Measurements from ENCODE around the gene TBL1X. TPM values are rescaled to one million over a fixed set of nuclear protein-coding genes. Genes with fewer than 3 reads are reported as not detected.

TBL1X gene
- total and polyA plus RNA-seq, 2 of the 8 experiments (the other 6 are each of a cell fraction or from before 2014, with no cell fraction given): 13.3 to 25.6 TPM

DNA sequence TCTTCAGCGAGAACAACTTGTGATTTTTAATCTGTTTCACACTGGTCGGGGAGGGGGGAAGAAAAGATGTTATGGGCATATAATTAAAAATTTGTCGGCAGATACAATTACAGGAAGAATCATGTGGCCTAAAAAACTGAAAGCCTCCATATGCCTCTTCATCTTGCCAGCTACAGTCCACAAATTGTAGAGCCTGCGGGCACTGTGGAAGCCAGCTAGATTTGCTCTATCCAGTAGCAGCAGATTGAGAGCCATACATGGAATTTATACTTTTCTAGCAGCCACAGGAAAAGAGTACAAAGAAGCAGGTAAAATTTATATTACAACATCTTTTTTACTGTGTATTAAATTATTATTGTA, 147.3 kb downstream of the TBL1X start:
- 69% methylated on average over 4 of the region's 4 CpGs; no CpG with 5 or more reads in 1 of the 2 experiments for WGBS, 2 experiments (ENCODE audit: extremely low coverage in 1 of 2, insufficient coverage in 1 of 2, insufficient read length in 1 of 2, insufficient replicate concordance in 2 of 2, low coverage in 1 of 2, low lambda C conversion rate in 2 of 2, missing lambda C conversion rate in 1 of 2)
- no peak overlapping the region for H2BK20ac ChIP-seq (ENCODE audit: low read length)
- H2BK15ac ChIP-seq (ENCODE audit: low read length): no peak overlapping the region
- no peak overlapping the region for H3K4me2 ChIP-seq (ENCODE audit: insufficient read depth in 1 of 2, low read depth in 2 of 2, low read length in 2 of 2)
- FAIRE-seq (no peak), DNase-seq (ENCODE audit: low read depth in 1 of 2, low spot score in 2 of 2) (no peak)
- no peak overlapping the region for H3K4ac ChIP-seq (replicated peaks; ENCODE audit: insufficient read length, low read depth, low read length)
- no peak overlapping the region for H3K9ac ChIP-seq (replicated peaks in 1 of 4; ENCODE audit: extremely low read depth in 1 of 4, low read depth in 3 of 4, low read length in 3 of 4)
- no peaks in the 10 kb centered on the region for H3K36me3 ChIP-seq (ENCODE audit: control insufficient read depth in 2 of 4, insufficient read depth in 4 of 4, low read length in 3 of 4)
- no peaks in the 10 kb centered on the region for H3K27me3 ChIP-seq (replicated peaks in 1 of 4; ENCODE audit: control insufficient read depth in 3 of 4, extremely low read depth in 1 of 4, insufficient read depth in 3 of 4, low read length in 3 of 4)
- H3K9me3 ChIP-seq (ENCODE audit: insufficient read depth in 2 of 2, low read depth in 1 of 2, low read length in 1 of 2): no peaks in the 10 kb centered on the region
- H3K18ac ChIP-seq (ENCODE audit: extremely low read depth, low read length): no peak overlapping the region
- peaks cover 0 to 5% (median 1%) of the 10 kb centered on the region in 4 experiments; a peak in 4 of 7 replicates for H3K4me1 ChIP-seq (replicated peaks in 1 of 4; ENCODE audit: control insufficient read depth in 3 of 4, insufficient read depth in 4 of 4, low read length in 3 of 4)
- no peaks in the 10 kb centered on the region for H4K20me1 ChIP-seq (replicated peaks in 1 of 2; ENCODE audit: control insufficient read depth in 1 of 2, insufficient read depth in 2 of 2, low read length in 2 of 2)
- ChIA-PET POLR2A (ENCODE audit: partially characterized antibody) (no interaction called here), CTCF (ENCODE audit: partially characterized antibody) (interaction anchor here (2.9 kb wide), 1 partner anchor 8 kb away, joined by 10 read pairs; no protein-coding TSS in a partner anchor)
- no peak overlapping the region for H2BK5ac ChIP-seq (ENCODE audit: low read depth, low read length)
- H2AK5ac ChIP-seq (ENCODE audit: low read depth, low read length): no peak overlapping the region
- H4K91ac ChIP-seq (replicated peaks; ENCODE audit: insufficient read length, low read length): no peak overlapping the region
- H2AFZ ChIP-seq (ENCODE audit: low read length): no peak overlapping the region
- no peak overlapping the region for H2BK120ac ChIP-seq (replicated peaks; ENCODE audit: low read depth, low read length)
- H3K79me2 ChIP-seq (ENCODE audit: control insufficient read depth in 1 of 2, insufficient read depth in 2 of 2, low read length in 2 of 2): no peaks in the 10 kb centered on the region
- H3K56ac ChIP-seq (replicated peaks; ENCODE audit: insufficient read length, low read depth, low read length): no peak overlapping the region
- H3K23ac ChIP-seq (ENCODE audit: insufficient read length): no peak overlapping the region
- H3K27ac ChIP-seq (ENCODE audit: low read depth, low read length): no peak overlapping the region
- no peak overlapping the region for H2BK12ac ChIP-seq (ENCODE audit: low read depth, low read length)
- no peaks in the 10 kb centered on the region for H3K23me2 ChIP-seq (ENCODE audit: low read depth, low read length)
- no peak overlapping the region for H4K5ac ChIP-seq (ENCODE audit: insufficient read length, low read depth, low read length)
- H3K4me3 ChIP-seq (ENCODE audit: extremely low read depth in 1 of 4, insufficient read depth in 2 of 4, low read depth in 3 of 4, low read length in 4 of 4): no peak overlapping the region
- no peak overlapping the region for H4K8ac ChIP-seq (ENCODE audit: extremely low read depth, insufficient read depth, low read length)
- H3K14ac ChIP-seq (ENCODE audit: insufficient read length): no peak overlapping the region
- H3K79me1 ChIP-seq (ENCODE audit: low read depth, low read length): no peaks in the 10 kb centered on the region
- no peak for TF ChIP-seq CBX8 (IDR thresholded peaks at IDR 0.05; ENCODE audit: borderline replicate concordance, low read depth, low read length)
- no peak for TF ChIP-seq TAF1 (IDR thresholded peaks at IDR 0.05; ENCODE audit: low read depth, low read length)
- TF ChIP-seq MAX (IDR thresholded peaks at IDR 0.05): no peak
- no peak for TF ChIP-seq RAD21 (IDR thresholded peaks at IDR 0.05 in 1 of 2, conservative IDR thresholded peaks at IDR 0.05 in 1 of 2; ENCODE audit: low read depth in 2 of 2, low read length in 2 of 2)
- TF ChIP-seq HDAC2 (IDR thresholded peaks at IDR 0.05; ENCODE audit: borderline replicate concordance in 1 of 2, low read depth in 2 of 2, low read length in 2 of 2): no peak
- no peak for TF ChIP-seq TEAD4 (IDR thresholded peaks at IDR 0.05; ENCODE audit: low read depth, low read length)
- no peak for TF ChIP-seq CHD1 (IDR thresholded peaks at IDR 0.05; ENCODE audit: low read depth, low read length)
- no peak for TF ChIP-seq EZH2 (IDR thresholded peaks at IDR 0.05; ENCODE audit: low read depth, low read length, severe bottlenecking)
- no peak for TF ChIP-seq E2F6 (IDR thresholded peaks at IDR 0.05)
- no peak for TF ChIP-seq EGR1 (IDR thresholded peaks at IDR 0.05; ENCODE audit: borderline replicate concordance, low read depth, low read length)
- TF ChIP-seq NRF1 (IDR thresholded peaks at IDR 0.05; ENCODE audit: low read depth, low read length): no peak

Measured in H1 (cell line).